Astrocyte (in vitro differentiated cells and primary cell): Measurements from ENCODE around the gene PLS1. TPM values are rescaled to one million over a fixed set of nuclear protein-coding genes. Genes with fewer than 3 reads are reported as not detected.

ENCODE experiments used
- DNase-seq: peaks from one replicate; pipeline ENCODE4 v3.0.0-alpha.2; 2010; ENCODE audit warnings: low read depth
- FAIRE-seq: peaks from 2 replicates; lab custom pipeline; 2011; peaks lifted over from hg19 to GRCh38; lab: Jason Lieb, UNC
- H2AFZ ChIP-seq: 2 replicates; pipeline ENCODE4 v1.6.0; 2012; ENCODE audit warnings: low read depth, low read length, inconsistent platforms
- H3K27ac ChIP-seq: 2 replicates; pipeline ENCODE4 v1.5.1; 2011; ENCODE audit warnings: low read depth, low read length, inconsistent platforms
- H3K27me3 ChIP-seq: 2 replicates; pipeline ENCODE4 v1.6.0; 2011; ENCODE audit warnings: low read length, inconsistent platforms; ENCODE audit not compliant: insufficient read depth
- H3K36me3 ChIP-seq: 2 replicates; pipeline ENCODE4 v1.5.1; 2011; ENCODE audit warnings: low read length, inconsistent platforms; ENCODE audit not compliant: insufficient read depth
- H3K4me1 ChIP-seq: 2 replicates; pipeline ENCODE4 v1.5.1; 2011; ENCODE audit warnings: low read length, inconsistent platforms; ENCODE audit not compliant: insufficient read depth
- H3K4me2 ChIP-seq: 2 replicates; pipeline ENCODE4 v1.6.0; 2012; ENCODE audit warnings: low read length, inconsistent platforms
- H3K4me3 ChIP-seq: 2 replicates; pipeline ENCODE4 v1.5.1; 2011; ENCODE audit warnings: low read depth, mild to moderate bottlenecking, low read length, inconsistent platforms; ENCODE audit not compliant: insufficient read depth
- H3K79me2 ChIP-seq: 2 replicates; pipeline ENCODE4 v1.6.0; 2012; ENCODE audit warnings: mild to moderate bottlenecking, low read length, inconsistent platforms; ENCODE audit not compliant: insufficient read depth
- H3K9ac ChIP-seq: 2 replicates; pipeline ENCODE4 v1.6.0; 2012; ENCODE audit warnings: mild to moderate bottlenecking, low read length, inconsistent platforms
- H3K9me3 ChIP-seq: 2 replicates; pipeline ENCODE4 v1.5.1; 2012; ENCODE audit warnings: low read depth, mild to moderate bottlenecking, low read length, inconsistent platforms; ENCODE audit not compliant: insufficient read depth
- H4K20me1 ChIP-seq: 2 replicates; pipeline ENCODE4 v1.6.0; 2012; ENCODE audit warnings: low read length, inconsistent platforms; ENCODE audit not compliant: insufficient read depth
- H3K27ac Mint-ChIP-seq: one replicate; pipeline ENCODE4 v1.8.0; 2021; ENCODE audit warnings: mild to moderate bottlenecking, mixed read lengths; ENCODE audit not compliant: unreplicated experiment
- H3K27me3 Mint-ChIP-seq: one replicate; pipeline ENCODE4 v1.8.0; 2021; ENCODE audit warnings: low read depth, mixed read lengths; ENCODE audit not compliant: unreplicated experiment
- H3K36me3 Mint-ChIP-seq: one replicate; pipeline ENCODE4 v1.8.0; 2021; ENCODE audit warnings: low read depth, mixed read lengths; ENCODE audit not compliant: unreplicated experiment
- H3K4me1 Mint-ChIP-seq: one replicate; pipeline ENCODE4 v1.8.0; 2021; ENCODE audit warnings: low read depth, mixed read lengths; ENCODE audit not compliant: unreplicated experiment
- H3K4me3 Mint-ChIP-seq: one replicate; pipeline ENCODE4 v1.8.0; 2021; ENCODE audit warnings: mild to moderate bottlenecking, moderate library complexity, mixed read lengths; ENCODE audit not compliant: unreplicated experiment
- H3K9me3 Mint-ChIP-seq: one replicate; pipeline ENCODE4 v1.8.0; 2021; ENCODE audit warnings: mild to moderate bottlenecking, mixed read lengths; ENCODE audit not compliant: unreplicated experiment
- CTCF ChIP-seq: IDR thresholded peaks from 2 replicates; pipeline ENCODE4 v1.5.1; 2011; ENCODE audit warnings: low read depth, mild to moderate bottlenecking, inconsistent platforms, low read length, moderate library complexity; ENCODE audit not compliant: insufficient read depth
- EZH2 ChIP-seq: IDR thresholded peaks from 2 replicates; pipeline ENCODE4 v1.6.1; 2012; ENCODE audit warnings: mild to moderate bottlenecking, low read length, inconsistent platforms; ENCODE audit not compliant: insufficient read depth
- total RNA-seq: library from RNA; stranded (reverse); gene quantifications from 2 replicates; pipeline ENCODE4 v1.2.1, GENCODE V29; 2021

Gene PLS1
- total RNA-seq, 1 donor from 2014 or later, result 7.8 TPM

DNA sequence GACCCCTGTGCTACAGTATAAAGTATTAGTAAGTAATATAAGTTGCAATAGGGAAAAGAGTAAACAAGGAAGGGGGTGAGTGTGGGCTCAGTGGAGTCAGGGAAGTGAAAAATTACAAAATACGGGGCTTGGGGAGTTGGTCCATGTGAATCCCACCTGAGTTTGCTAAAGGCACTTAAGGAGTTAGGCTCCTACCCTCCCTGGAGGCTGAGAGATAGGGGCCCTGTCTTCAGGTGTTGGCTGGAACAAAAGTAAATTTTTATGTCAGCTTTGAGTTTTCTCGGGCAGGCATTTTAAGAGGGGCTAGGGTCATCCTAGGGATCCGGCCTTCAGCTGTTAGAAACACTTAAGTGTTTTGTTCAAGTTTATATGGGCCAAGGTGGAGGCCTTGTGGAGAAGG, 135.9 kb downstream of the PLS1 start:
- Histone ChIP-seq H3K4me3 (no peak overlapping the region), H3K9ac (no peak overlapping the region), H3K27ac (no peak overlapping the region), H3K36me3 (no peaks in the 10 kb centered on the region), H3K4me1 (no peaks in the 10 kb centered on the region), H3K4me2 (no peak overlapping the region), H3K79me2 (no peaks in the 10 kb centered on the region), H2AFZ (no peak overlapping the region), H3K27me3 (no peaks in the 10 kb centered on the region), H4K20me1 (no peaks in the 10 kb centered on the region), H3K9me3 (no peaks in the 10 kb centered on the region)
- TF ChIP-seq CTCF (no peak), EZH2 (no peak)
- no peaks in the 10 kb centered on the region for H3K9me3 Mint-ChIP-seq
- H3K4me1 Mint-ChIP-seq, result peaks cover 1% of the 10 kb centered on the region
- H3K27me3 Mint-ChIP-seq, result no peaks in the 10 kb centered on the region
- H3K4me3 Mint-ChIP-seq, result no peak overlapping the region
- DNase-seq (no peak), FAIRE-seq (no peak)
- no peaks in the 10 kb centered on the region for H3K36me3 Mint-ChIP-seq
- H3K27ac Mint-ChIP-seq, result no peak overlapping the region

GRCh38 chr3:142734834-142735233, 138.6 kb downstream of the PLS1 start:
- Histone ChIP-seq H3K9ac (no peak overlapping the region), H3K9me3 (no peaks in the 10 kb centered on the region), H3K4me3 (no peak overlapping the region), H4K20me1 (no peaks in the 10 kb centered on the region), H3K4me1 (no peaks in the 10 kb centered on the region), H3K27me3 (no peaks in the 10 kb centered on the region), H3K79me2 (no peaks in the 10 kb centered on the region), H3K36me3 (no peaks in the 10 kb centered on the region), H2AFZ (no peak overlapping the region), H3K27ac (no peak overlapping the region), H3K4me2 (no peak overlapping the region)
- no peaks in the 10 kb centered on the region for H3K36me3 Mint-ChIP-seq
- TF ChIP-seq EZH2 (no peak), CTCF (no peak)
- no peak overlapping the region for H3K27ac Mint-ChIP-seq
- no peak for FAIRE-seq
- H3K4me3 Mint-ChIP-seq, result no peak overlapping the region
- H3K27me3 Mint-ChIP-seq, result no peaks in the 10 kb centered on the region
- no peak for DNase-seq
- H3K9me3 Mint-ChIP-seq, result no peaks in the 10 kb centered on the region
- H3K4me1 Mint-ChIP-seq, result peaks cover 1% of the 10 kb centered on the region

GRCh38 chr3:142735462-142735861, 139.3 kb downstream of the PLS1 start:
- no peaks in the 10 kb centered on the region for H3K27me3 ChIP-seq
- H4K20me1 ChIP-seq, result no peaks in the 10 kb centered on the region
- no peak for FAIRE-seq

More at GRCh38 chr3:142735462-142735861, 139.3 kb downstream of the PLS1 start:
- TF ChIP-seq EZH2 (no peak), CTCF (no peak)
- Histone ChIP-seq H3K79me2 (no peaks in the 10 kb centered on the region), H3K9me3 (no peaks in the 10 kb centered on the region), H3K27ac (no peak overlapping the region), H3K4me1 (no peaks in the 10 kb centered on the region), H3K4me2 (no peak overlapping the region), H2AFZ (no peak overlapping the region), H3K9ac (no peak overlapping the region), H3K36me3 (no peaks in the 10 kb centered on the region), H3K4me3 (no peak overlapping the region)
- H3K36me3 Mint-ChIP-seq, result no peaks in the 10 kb centered on the region
- no peaks in the 10 kb centered on the region for H3K9me3 Mint-ChIP-seq
- H3K27me3 Mint-ChIP-seq, result no peaks in the 10 kb centered on the region
- peaks cover 1% of the 10 kb centered on the region for H3K4me1 Mint-ChIP-seq
- H3K27ac Mint-ChIP-seq, result no peak overlapping the region
- no peak overlapping the region for H3K4me3 Mint-ChIP-seq
- no peak for DNase-seq
